Epithelial cell of esophagus (primary cell): ENCODE data around the gene ADGRG3.
"Not testable (repeated sequence)": the region's sequence is repeated elsewhere in the genome, so short reads cannot be mapped to it uniquely, and the experiment has no call there.

Source experiments
- DNase-seq: peaks from one replicate; pipeline ENCODE4 v3.0.0; 2010; ENCODE audit warnings: low read depth
- H3K4me3 ChIP-seq: 2 replicates; pipeline ENCODE4 v1.5.1; 2011; ENCODE audit warnings: mild to moderate bottlenecking, low read length, control low read depth
- TF ChIP-seq, protein P1 (sequence below): IDR thresholded peaks from 2 replicates; pipeline ENCODE4 v1.5.1; 2011; ENCODE audit warnings: low read depth, mild to moderate bottlenecking, low read length, control low read depth, inconsistent platforms; ENCODE audit not compliant: insufficient read depth; ENCODE audit errors: missing control alignments

The ADGRG3 gene

DNA sequence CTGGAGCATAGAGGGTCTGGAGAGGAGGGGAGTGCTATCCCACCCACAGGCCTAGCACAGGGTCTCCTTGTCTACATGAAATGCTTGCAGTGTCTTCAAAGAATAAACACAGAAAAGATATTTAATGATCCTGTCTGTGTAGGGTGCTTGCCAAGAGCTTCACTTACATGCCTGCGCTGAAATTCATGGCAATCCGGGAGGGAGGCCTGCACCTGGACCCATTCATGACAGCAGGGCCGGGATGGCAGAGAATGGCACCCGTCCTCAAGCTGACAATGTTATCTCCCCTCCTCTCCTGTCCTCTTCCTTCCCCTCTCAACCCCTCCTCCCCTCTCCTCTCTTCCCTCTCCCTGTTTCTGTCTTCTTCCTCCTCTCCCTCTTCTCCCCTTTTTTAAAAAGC is 2.1 kb downstream of the ADGRG3 start:
- H3K4me3 ChIP-seq = no peak overlapping the region
- no peak for DNase-seq
- TF ChIP-seq, protein P1, sequence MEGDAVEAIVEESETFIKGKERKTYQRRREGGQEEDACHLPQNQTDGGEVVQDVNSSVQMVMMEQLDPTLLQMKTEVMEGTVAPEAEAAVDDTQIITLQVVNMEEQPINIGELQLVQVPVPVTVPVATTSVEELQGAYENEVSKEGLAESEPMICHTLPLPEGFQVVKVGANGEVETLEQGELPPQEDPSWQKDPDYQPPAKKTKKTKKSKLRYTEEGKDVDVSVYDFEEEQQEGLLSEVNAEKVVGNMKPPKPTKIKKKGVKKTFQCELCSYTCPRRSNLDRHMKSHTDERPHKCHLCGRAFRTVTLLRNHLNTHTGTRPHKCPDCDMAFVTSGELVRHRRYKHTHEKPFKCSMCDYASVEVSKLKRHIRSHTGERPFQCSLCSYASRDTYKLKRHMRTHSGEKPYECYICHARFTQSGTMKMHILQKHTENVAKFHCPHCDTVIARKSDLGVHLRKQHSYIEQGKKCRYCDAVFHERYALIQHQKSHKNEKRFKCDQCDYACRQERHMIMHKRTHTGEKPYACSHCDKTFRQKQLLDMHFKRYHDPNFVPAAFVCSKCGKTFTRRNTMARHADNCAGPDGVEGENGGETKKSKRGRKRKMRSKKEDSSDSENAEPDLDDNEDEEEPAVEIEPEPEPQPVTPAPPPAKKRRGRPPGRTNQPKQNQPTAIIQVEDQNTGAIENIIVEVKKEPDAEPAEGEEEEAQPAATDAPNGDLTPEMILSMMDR = no peak

DNA sequence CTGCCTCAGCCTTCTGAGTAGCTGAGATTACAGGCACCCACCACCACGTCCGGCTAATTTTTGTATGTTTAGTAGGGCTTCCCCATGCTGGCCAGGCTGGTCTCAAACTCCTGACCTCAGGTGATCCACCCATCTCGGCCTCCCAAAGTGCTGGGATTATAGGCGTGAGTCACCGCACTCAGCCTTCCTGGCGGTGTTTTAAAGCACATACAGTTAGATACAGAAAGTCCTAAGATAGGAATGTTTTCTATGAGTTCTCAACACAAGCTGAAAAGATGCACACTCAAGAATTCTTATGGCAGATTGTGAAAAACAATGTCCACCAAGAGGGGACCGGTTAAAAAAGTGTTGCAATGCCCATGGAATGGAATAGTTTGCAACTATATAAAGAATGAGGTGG is 3.3 kb downstream of the ADGRG3 start:
- peak; percentile 21 for DNase-seq
- H3K4me3 ChIP-seq = not testable (repeated sequence)

DNA sequence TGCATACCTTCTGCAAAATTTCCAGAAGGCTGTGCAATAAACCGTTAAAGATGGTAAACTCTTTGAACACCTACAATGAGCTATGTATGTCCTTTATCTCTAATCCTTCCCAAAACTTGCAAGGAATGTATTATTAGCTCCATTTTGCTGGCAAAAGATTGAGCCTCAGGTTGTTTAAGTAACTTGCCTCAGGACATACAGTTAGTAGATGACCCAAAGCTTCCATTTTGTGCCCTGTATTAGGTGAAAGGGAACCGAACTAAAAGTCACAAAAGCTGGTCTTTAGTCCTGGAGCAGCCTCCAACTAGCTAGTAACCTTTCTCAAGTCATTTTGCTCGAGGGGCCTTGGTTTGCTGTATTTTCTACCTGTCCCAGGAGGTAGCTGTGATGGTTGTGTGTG is 4.3 kb downstream of the ADGRG3 start:
- no peak overlapping the region for H3K4me3 ChIP-seq
- TF ChIP-seq, protein P1 = no peak
- DNase-seq = no peak

DNA sequence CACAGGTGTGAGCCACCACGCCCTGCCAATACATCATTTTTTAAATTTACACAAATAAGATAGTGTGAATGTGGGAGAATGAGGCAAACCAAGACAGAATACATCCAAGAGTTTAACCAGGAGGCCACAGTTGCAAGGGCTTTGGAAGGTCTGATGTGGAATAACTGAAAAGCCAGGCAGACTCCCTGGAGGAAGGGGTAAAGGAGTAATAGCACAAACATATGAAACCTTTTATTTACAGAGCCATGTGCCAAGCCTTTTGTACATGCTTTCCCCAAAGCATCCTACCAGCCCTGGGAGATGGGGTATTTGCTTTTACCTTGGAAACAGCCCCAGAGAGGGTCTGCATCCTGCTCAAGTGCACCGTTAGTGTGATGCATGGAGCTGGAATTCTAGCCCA is 4.7 kb downstream of the ADGRG3 start:
- DNase-seq = no peak
- no peak overlapping the region for H3K4me3 ChIP-seq
- TF ChIP-seq, protein P1 = no peak

DNA sequence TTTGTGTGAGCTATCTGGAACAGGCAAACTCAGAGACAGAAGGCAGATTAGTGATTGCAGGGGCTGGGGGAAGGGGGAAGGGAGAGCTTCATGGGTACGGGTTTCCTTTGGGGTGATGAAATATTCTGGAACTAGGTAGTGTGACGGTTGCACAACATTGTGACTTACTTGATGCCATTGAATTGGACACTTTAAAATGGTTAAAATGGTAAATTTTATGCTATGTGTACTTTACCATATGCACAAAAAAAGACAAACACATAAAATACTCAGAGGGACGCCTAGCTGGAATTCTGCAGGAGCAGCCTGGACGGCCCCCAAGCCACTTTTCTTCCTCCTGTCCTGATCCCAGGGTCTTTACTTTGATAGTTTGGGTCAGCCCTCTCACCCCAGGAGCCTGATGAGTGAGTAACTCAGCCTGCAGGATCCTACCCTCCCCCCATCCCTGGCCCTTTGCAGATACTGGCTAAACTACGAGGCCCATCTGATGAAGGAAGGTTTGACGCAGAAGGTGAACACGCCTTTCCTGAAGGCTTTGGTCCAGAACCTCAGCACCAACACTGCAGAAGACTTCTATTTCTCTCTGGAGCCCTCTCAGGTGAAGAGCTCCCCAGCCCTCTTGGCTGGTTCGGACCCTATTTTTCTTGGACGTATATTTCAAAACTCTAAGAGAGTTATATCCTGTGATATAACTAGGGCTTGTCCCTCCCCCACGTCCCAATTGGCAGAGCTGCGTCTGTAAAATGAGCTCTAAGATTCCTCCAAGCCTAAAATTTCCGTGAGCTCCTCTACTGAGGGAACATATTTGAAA is 7.8 kb downstream of the ADGRG3 start:
- DNase-seq = peak; percentile 20

DNA sequence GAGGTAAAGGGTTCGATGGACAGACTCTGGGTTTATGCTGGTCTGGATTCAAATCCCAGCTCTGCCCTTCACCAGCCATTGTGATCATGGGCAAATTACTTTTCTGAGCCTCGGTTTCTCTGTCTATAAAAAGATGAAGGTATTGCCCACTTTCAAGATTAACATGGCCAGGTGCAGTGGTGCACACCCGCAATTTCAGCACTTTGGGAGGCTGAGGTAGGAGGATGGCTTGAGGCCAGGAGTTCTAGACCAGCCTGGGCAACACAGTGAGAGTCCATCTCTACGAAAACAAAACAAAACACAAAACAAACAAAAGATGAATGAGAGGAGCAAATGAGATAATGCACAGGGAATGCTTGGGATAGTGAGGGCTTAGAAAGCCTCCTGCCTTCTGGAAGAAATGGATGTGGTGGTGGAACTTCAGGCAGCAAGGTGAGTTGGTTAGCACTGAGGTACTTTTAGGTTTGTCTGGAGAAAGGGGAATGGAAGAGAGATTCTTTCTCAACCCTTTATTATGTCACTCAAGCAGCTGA is 8.5 kb downstream of the ADGRG3 start:
- no peak overlapping the region for H3K4me3 ChIP-seq
- TF ChIP-seq, protein P1 = no peak
- DNase-seq = peak; percentile 14

More for the DNA sequence above, 7.8 kb downstream of the ADGRG3 start:
- H3K4me3 ChIP-seq = no peak overlapping the region
- TF ChIP-seq, protein P1 = no peak

DNA sequence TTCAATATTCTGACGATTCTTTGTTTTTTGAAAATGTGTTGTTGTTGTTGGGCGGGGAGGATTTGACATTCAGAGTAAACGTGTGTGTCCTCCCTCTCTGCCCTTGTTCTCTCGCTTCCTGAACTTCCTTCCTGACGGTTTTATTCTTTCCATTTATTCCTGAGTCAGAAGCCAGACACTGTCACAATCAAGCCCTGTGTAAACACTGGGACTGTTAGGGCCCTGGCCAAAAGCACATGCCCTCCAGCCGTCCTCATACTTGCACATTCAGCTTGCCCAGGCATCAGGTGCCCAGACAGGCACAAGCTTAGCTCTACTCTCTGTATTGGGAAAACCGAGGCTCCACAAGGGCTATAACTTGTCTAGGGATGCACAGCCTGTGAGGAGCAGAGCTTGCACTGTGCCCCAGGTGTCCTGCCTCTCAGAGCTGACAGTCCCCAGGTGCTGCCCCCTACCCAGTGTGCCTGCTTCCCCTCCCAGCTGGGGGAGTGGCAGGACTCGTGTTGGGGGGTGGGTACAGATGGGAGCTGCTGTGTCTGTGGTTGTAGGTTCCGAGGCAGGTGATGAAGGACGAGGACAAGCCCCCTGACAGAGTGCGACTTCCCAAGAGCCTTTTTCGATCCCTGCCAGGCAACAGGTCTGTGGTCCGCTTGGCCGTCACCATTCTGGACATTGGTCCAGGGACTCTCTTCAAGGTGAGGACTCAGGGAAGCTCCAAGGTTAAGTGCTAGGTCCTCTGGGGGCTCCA is 9.7 kb downstream of the ADGRG3 start:
- peak; percentile 57 for DNase-seq
- TF ChIP-seq, protein P1 = no peak
- H3K4me3 ChIP-seq = no peak overlapping the region
